Measurements from ENCODE around the gene GTF3C5.
"Not testable (repeated sequence)": the region's sequence is repeated elsewhere in the genome, so short reads cannot be mapped to it uniquely, and the experiment has no call there.

The GTF3C5 gene

GRCh38 chr9:133083688-133084087 lies 52.9 kb downstream of the GTF3C5 start:
- not testable (repeated sequence) for H3K9me2 ChIP-seq (replicated peaks; ENCODE audit: insufficient read depth, low read length); H2AFZ ChIP-seq (ENCODE audit: low read depth, low read length, severe bottlenecking); H3K4me2 ChIP-seq (ENCODE audit: low read depth, low read length, poor library complexity, severe bottlenecking); H3K79me2 ChIP-seq (ENCODE audit: insufficient read depth, low read length); H3K36me3 ChIP-seq (ENCODE audit: low read length); H3K27ac ChIP-seq (ENCODE audit: low read depth, low read length); H3K4me3 ChIP-seq (ENCODE audit: insufficient read depth, low read length, poor library complexity, severe bottlenecking); H3K9me3 ChIP-seq (ENCODE audit: insufficient read depth, low read length); H4K20me1 ChIP-seq (ENCODE audit: low read depth, low read length); H3K27me3 ChIP-seq (ENCODE audit: low read length); H3F3A ChIP-seq (ENCODE audit: insufficient read depth); H3K9ac ChIP-seq (ENCODE audit: low read length)

GRCh38 chr9:133086212-133086860 lies 55.5 kb downstream of the GTF3C5 start:
- not testable (repeated sequence) for H3K27ac ChIP-seq (ENCODE audit: low read depth, low read length); H3K9ac ChIP-seq (ENCODE audit: low read length); H3K9me3 ChIP-seq (ENCODE audit: insufficient read depth, low read length); H3F3A ChIP-seq (ENCODE audit: insufficient read depth); H3K36me3 ChIP-seq (ENCODE audit: low read length); H2AFZ ChIP-seq (ENCODE audit: low read depth, low read length, severe bottlenecking); H3K9me2 ChIP-seq (replicated peaks; ENCODE audit: insufficient read depth, low read length); H3K4me3 ChIP-seq (ENCODE audit: insufficient read depth, low read length, poor library complexity, severe bottlenecking); H3K4me2 ChIP-seq (ENCODE audit: low read depth, low read length, poor library complexity, severe bottlenecking); H3K27me3 ChIP-seq (ENCODE audit: low read length); H4K20me1 ChIP-seq (ENCODE audit: low read depth, low read length); H3K79me2 ChIP-seq (ENCODE audit: insufficient read depth, low read length)

- Histone ChIP-seq H3K9ac (ENCODE audit: low read length) (no peak overlapping the region), H2AFZ (ENCODE audit: low read depth, low read length, severe bottlenecking) (no peak overlapping the region), H3K36me3 (ENCODE audit: low read length) (no peaks in the 10 kb centered on the region), H3K9me3 (ENCODE audit: insufficient read depth, low read length) (no peaks in the 10 kb centered on the region), H3K4me3 (ENCODE audit: insufficient read depth, low read length, poor library complexity, severe bottlenecking) (no peak overlapping the region), H3F3A (ENCODE audit: insufficient read depth) (no peaks in the 10 kb centered on the region), H3K27me3 (ENCODE audit: low read length) (no peaks in the 10 kb centered on the region), H3K4me2 (ENCODE audit: low read depth, low read length, poor library complexity, severe bottlenecking) (no peak overlapping the region), H3K79me2 (ENCODE audit: insufficient read depth, low read length) (no peaks in the 10 kb centered on the region), H4K20me1 (ENCODE audit: low read depth, low read length) (no peaks in the 10 kb centered on the region), H3K9me2 (replicated peaks; ENCODE audit: insufficient read depth, low read length) (no peaks in the 10 kb centered on the region), H3K27ac (ENCODE audit: low read depth, low read length) (no peak overlapping the region)
- TF ChIP-seq EZH2phosphoT487 (conservative IDR thresholded peaks at IDR 0.05; ENCODE audit: low read length) (no peak), CTCF (IDR thresholded peaks at IDR 0.05; ENCODE audit: insufficient read depth, low read length, poor library complexity, severe bottlenecking) (no peak)
These were observed 56.1 kb downstream of the GTF3C5 start for GRCh38 chr9:133086894-133087293.

GRCh38 chr9:133087429-133088145 lies 56.8 kb downstream of the GTF3C5 start:
- H3K9me3 ChIP-seq (ENCODE audit: insufficient read depth, low read length): no peaks in the 10 kb centered on the region
- no peak overlapping the region for H3K4me3 ChIP-seq (ENCODE audit: insufficient read depth, low read length, poor library complexity, severe bottlenecking)
- no peaks in the 10 kb centered on the region for H3K27me3 ChIP-seq (ENCODE audit: low read length)
- no peaks in the 10 kb centered on the region for H3K9me2 ChIP-seq (replicated peaks; ENCODE audit: insufficient read depth, low read length)
- no peak overlapping the region for H2AFZ ChIP-seq (ENCODE audit: low read depth, low read length, severe bottlenecking)
- TF ChIP-seq EZH2phosphoT487 (conservative IDR thresholded peaks at IDR 0.05; ENCODE audit: low read length) (no peak), CTCF (IDR thresholded peaks at IDR 0.05; ENCODE audit: insufficient read depth, low read length, poor library complexity, severe bottlenecking) (no peak)
- H4K20me1 ChIP-seq (ENCODE audit: low read depth, low read length): no peaks in the 10 kb centered on the region
- H3K79me2 ChIP-seq (ENCODE audit: insufficient read depth, low read length): no peaks in the 10 kb centered on the region
- no peaks in the 10 kb centered on the region for H3F3A ChIP-seq (ENCODE audit: insufficient read depth)
- no peaks in the 10 kb centered on the region for H3K36me3 ChIP-seq (ENCODE audit: low read length)
- H3K27ac ChIP-seq (ENCODE audit: low read depth, low read length): no peak overlapping the region
- H3K9ac ChIP-seq (ENCODE audit: low read length): no peak overlapping the region
- H3K4me2 ChIP-seq (ENCODE audit: low read depth, low read length, poor library complexity, severe bottlenecking): no peak overlapping the region

Data from SU-DHL-6 (cell line).